Ovary (tissue), 9 donors: ENCODE data around the gene CBX2. TPM values are rescaled to one million over a fixed set of nuclear protein-coding genes. Genes with fewer than 3 reads are reported as not detected.
"Not testable (repeated sequence)": the region's sequence is repeated elsewhere in the genome, so short reads cannot be mapped to it uniquely, and the experiment has no call there.

Experiments
- DNase-seq, 5 donors: peaks; one replicate each; pipeline ENCODE4 v3.0.0-alpha.2; 2019 to 2020
- H3K27ac ChIP-seq, 2 donors: fragments of 200-600 bp; one replicate each; pipeline versions ENCODE4 v1.5.1 to v1.8.0; 2019 to 2022
- H3K27me3 ChIP-seq: fragments of 200-600 bp; one replicate; pipeline ENCODE4 v1.8.0; 2022
- H3K36me3 ChIP-seq: fragments of 200-600 bp; sonication (generic); one replicate; pipeline ENCODE4 v1.5.1; 2019
- H3K4me1 ChIP-seq: one replicate; pipeline ENCODE4 v1.8.1; 2013; ENCODE audit warnings: mild to moderate bottlenecking, moderate library complexity; ENCODE audit not compliant: insufficient read depth
- H3K4me3 ChIP-seq: fragments of 200-600 bp; sonication (generic); one replicate; pipeline ENCODE4 v1.5.1; 2017
- H3K9me3 ChIP-seq, 2 donors: fragments of 200-600 bp in 1 of 2; sonication (generic) in 1 of 2; one replicate each; pipeline versions ENCODE4 v1.5.1 to v1.8.1; 2013 to 2019; ENCODE audit warnings: mild to moderate bottlenecking in 1 of 2, moderate library complexity in 1 of 2
- EP300 ChIP-seq: sonication (generic); formaldehyde crosslinking; IDR thresholded peaks from one replicate; pipeline ENCODE4 v1.6.1; 2017; ENCODE audit warnings: antibody characterized with exemption
- POLR2A ChIP-seq: fragments of 450-650 bp; IDR thresholded peaks from one replicate; pipeline ENCODE4 v1.6.1; 2017; ENCODE audit warnings: antibody characterized with exemption, mild to moderate bottlenecking, moderate library complexity
- WGBS, 3 donors: extraction: QIAGEN DNeasy Blood & Tissue Kit in 1 of 3; methylation state at CpG; one replicate each; pipeline versions ENCODE4 v1.1.5 to v1.1.7; 2013 to 2017; 5-methylcytosine and 5-hydroxymethylcytosine counted together
- intact Hi-C, 4 donors: fragments of 100-400 bp; cut with DNase I; formaldehyde crosslinking; loops; one replicate each; pipeline versions ENCODE4 v1.11.0 to v1.15.1; 2022 to 2023
- polyA plus RNA-seq, 2 donors: library from polyadenylated mRNA; stranded (reverse); fragments of 200-250 nt in 1 of 2; fragments of 350-450 nt in 1 of 2; fragmentation: Illumina TruSeq in 1 of 2; extraction: RNeasy Lipid Tissue Mini Kit (QIAGEN cat#74804) in 1 of 2; gene quantifications; one replicate each; pipeline ENCODE4 v1.2.3, GENCODE V29; 2013 to 2014
- total RNA-seq, 7 donors: library from RNA; depleted of rRNA in 2 of 7; stranded (reverse); fragments of >200 nt in 2 of 7; fragmentation: NEBNext Ultra II Directional in 3 of 7; extraction: Animal tissue kit (Norgen Biotek cat#: 25700) in 3 of 7; gene quantifications; one replicate each; pipeline versions ENCODE4 v1.1.0 to v1.2.4, GENCODE V29; 2016 to 2023
- TF ChIP-seq, protein P1 (sequence below), 3 donors: fragments of 450-650 bp in 2 of 3; fragments of 200-600 bp in 1 of 3; IDR thresholded peaks; one replicate each; pipeline versions ENCODE4 v1.5.1 to v1.8.0; 2016 to 2022; ENCODE audit warnings: antibody characterized with exemption in 3 of 3, mild to moderate bottlenecking in 1 of 3
- donor health status: DM: no; HTN: no; CAD: no; lungs with moderate emphysema.
- donor health status: DM: no; HTN: no; CAD: no.
- donor health status: Bipolar disorder and iron deficiency.
- donor health status: DM: yes; HTN: yes; CAD: no.
- donor health status: DM: no; HTN: no; CAD: no.
- donor health status: DM: yes; HTN: yes; CAD: no.

The CBX2 gene
- total and polyA plus RNA-seq, 9 donors, result 0.92 to 5.7 (median 4.7) TPM

DNA sequence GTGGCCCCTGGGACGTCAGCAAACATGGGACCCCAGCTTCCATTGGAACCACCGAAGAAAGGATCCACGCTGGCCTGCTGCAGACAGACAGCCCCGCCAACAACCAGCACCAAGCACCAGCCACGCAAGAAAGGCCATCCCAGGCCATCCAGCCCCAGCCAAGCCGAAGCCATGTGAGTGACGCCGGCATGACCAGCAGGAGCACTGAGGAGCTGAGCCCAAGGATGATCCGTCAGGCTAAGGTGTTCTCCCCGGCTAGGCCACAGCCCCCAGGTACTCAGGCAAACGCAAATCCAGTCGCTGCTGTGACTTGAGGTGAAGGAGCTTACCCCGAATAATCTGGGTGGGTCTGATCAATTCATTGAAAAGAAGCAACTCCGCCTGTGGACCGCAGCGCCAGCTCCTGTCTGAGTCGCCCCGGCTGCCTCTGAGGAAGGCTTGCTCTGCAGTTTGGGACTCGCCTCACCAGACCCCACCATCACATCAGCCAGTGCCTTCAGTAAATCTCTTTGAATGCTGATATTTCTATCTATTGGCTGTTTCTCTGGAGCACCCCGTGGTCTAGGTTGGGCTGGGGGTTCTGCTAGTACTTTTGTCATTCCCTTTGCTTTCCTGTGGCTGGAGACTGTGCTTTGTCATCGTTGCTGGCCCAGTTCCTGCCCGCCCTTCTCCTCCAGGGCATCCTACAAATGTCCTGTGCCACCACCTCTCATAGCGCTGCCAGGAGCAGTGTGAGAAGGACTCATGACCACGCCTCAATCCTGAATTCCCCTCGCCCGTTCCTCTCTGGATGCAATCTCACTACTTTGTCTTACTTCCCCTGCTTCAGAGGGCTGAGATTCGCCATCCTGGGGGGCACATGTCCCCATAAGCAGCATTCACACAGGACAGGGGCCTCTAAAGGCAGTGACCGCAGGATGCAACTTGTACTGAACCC, 8.1 kb upstream of the CBX2 start:
- no peak overlapping the region for H3K27ac ChIP-seq
- no peaks in the 10 kb centered on the region for H3K4me1 ChIP-seq
- 91 to 93% (median 92%) methylated on average over 28 of the region's 28 CpGs for WGBS, 3 donors
- H3K36me3 ChIP-seq, result no peaks in the 10 kb centered on the region
- TF ChIP-seq POLR2A, result no peak
- TF ChIP-seq, protein P1, sequence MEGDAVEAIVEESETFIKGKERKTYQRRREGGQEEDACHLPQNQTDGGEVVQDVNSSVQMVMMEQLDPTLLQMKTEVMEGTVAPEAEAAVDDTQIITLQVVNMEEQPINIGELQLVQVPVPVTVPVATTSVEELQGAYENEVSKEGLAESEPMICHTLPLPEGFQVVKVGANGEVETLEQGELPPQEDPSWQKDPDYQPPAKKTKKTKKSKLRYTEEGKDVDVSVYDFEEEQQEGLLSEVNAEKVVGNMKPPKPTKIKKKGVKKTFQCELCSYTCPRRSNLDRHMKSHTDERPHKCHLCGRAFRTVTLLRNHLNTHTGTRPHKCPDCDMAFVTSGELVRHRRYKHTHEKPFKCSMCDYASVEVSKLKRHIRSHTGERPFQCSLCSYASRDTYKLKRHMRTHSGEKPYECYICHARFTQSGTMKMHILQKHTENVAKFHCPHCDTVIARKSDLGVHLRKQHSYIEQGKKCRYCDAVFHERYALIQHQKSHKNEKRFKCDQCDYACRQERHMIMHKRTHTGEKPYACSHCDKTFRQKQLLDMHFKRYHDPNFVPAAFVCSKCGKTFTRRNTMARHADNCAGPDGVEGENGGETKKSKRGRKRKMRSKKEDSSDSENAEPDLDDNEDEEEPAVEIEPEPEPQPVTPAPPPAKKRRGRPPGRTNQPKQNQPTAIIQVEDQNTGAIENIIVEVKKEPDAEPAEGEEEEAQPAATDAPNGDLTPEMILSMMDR (IDR thresholded peaks at IDR 0.05), result no peak
- no peaks in the 10 kb centered on the region for H3K27me3 ChIP-seq
- no peak overlapping the region for H3K4me3 ChIP-seq
- no peaks in the 10 kb centered on the region for H3K9me3 ChIP-seq
- intact Hi-C loops, result no loop called here
- DNase-seq, result peak in 1 of 5 donors; percentile 21

DNA sequence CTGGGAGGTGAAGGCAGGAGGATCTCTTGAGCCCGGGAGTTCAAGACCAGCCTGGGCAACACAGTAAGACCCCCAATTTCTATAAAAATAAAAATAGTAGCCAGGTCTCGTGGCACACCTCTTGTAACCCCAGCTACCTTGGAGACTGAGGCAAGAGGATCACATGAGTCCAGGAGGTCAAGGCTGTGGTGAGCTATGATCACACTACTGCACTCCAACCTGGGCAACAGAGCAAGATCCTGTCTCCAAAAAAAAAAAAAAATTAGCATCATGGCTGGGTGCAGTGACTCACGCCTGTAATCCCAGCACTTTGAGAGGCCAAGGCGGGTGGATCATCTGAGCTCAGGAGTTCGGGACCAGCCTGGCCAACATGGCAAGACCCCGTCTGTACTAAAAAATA, 6.7 kb upstream of the CBX2 start:
- H3K27me3 ChIP-seq, result no peaks in the 10 kb centered on the region
- no peak for DNase-seq
- TF ChIP-seq POLR2A (no peak), EP300 (no peak)
- TF ChIP-seq, protein P1 (IDR thresholded peaks at IDR 0.05), result no peak
- H3K4me1 ChIP-seq, result no peaks in the 10 kb centered on the region
- intact Hi-C loops, result no loop called here
- no peak overlapping the region for H3K27ac ChIP-seq
- whole genome bisulfite sequencing, 3 donors, result 77 to 94% (median 88%) methylated on average over 6 of the region's 6 CpGs
- H3K9me3 ChIP-seq, result no peaks in the 10 kb centered on the region
- H3K36me3 ChIP-seq, result no peaks in the 10 kb centered on the region
- no peak overlapping the region for H3K4me3 ChIP-seq

DNA sequence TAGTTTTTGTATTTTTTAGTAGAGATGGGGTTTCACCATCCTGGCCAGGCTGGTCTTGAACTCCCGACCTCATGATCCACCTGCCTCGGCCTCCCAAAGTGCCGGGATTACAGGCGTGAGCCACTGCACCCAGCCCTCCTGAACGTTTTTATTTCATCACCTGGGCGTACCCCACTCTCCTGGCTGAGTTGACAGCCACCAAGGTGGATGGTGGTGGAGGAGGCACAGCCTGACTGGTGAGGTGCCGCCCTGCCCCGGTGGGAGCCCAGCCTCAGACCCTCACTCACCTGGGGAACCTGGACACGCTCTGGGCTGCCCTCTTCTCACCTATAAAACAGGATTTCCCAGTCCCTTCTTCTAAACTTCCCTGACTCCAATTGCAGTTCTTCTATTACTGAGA, 5.2 kb upstream of the CBX2 start:
- peak in 1 of 5 donors; percentile 11 for DNase-seq
- H3K4me3 ChIP-seq, H3K27me3 ChIP-seq, H3K4me1 ChIP-seq, H3K9me3 ChIP-seq, intact Hi-C loops, H3K36me3 ChIP-seq, H3K27ac ChIP-seq: not testable (repeated sequence)
- 71 to 80% (median 78%) methylated on average over 9 of the region's 9 CpGs for WGBS, 3 donors

DNA sequence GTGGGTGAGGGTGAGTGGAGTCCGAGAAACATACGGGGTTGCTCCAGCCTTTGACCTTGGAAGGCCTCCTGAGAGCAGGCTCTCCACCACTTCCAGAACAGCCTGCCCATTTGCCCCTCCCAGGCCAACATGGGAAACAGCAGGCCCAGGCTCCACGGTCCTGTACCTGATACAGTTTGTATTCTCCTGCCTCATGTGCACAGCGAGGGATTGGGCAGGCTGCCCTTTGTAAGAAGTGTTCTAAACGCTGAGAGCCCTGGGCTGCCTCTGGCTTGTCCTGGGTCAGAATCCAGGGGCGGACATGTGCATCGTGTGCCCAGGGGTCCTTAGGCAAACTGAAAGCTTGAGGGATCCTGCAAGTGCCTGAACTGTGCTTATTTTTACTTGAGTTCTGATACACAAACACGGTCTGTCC, 3.4 kb upstream of the CBX2 start:
- TF ChIP-seq EP300 (no peak), POLR2A (no peak)
- TF ChIP-seq, protein P1 (IDR thresholded peaks at IDR 0.05), result no peak
- Histone ChIP-seq H3K27ac (no peak overlapping the region), H3K27me3 (no peaks in the 10 kb centered on the region), H3K9me3 (no peaks in the 10 kb centered on the region), H3K4me1 (no peaks in the 10 kb centered on the region), H3K4me3 (no peak overlapping the region), H3K36me3 (no peaks in the 10 kb centered on the region)
- intact Hi-C loops, result no loop called here
- 76 to 85% (median 79%) methylated on average over 8 of the region's 8 CpGs for WGBS, 3 donors
- peak in 1 of 5 donors; percentile 27 for DNase-seq

DNA sequence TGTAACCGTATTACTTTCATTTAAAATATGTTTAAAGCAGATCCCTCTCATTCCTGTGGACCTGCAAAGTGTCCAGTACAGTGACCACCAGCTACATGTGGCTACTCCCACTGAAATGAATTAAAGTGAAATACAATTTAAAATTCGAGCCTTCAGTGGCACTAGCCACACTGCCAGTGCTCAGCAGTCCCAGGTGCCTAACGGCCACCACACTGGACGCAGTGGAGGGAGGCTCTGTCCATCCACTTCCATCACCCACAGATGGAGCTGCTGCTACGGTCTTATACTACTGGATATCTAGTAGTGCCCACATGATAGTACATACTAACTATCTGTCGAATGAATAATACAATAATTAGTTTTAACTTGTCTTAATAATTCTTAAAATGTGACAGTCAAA, 2.3 kb upstream of the CBX2 start:
- H3K27ac ChIP-seq, result no peak overlapping the region
- no peaks in the 10 kb centered on the region for H3K27me3 ChIP-seq
- DNase-seq, result peak in 1 of 5 donors; percentile 20
- no peak overlapping the region for H3K4me3 ChIP-seq
- intact Hi-C loops, result no loop called here
- H3K36me3 ChIP-seq, result no peaks in the 10 kb centered on the region
- no peaks in the 10 kb centered on the region for H3K4me1 ChIP-seq
- no peaks in the 10 kb centered on the region for H3K9me3 ChIP-seq
- WGBS, 3 donors, result 74 to 81% (median 75%) methylated on average over 6 of the region's 6 CpGs
- no peak for TF ChIP-seq POLR2A
- TF ChIP-seq, protein P1 (IDR thresholded peaks at IDR 0.05), result no peak
- TF ChIP-seq EP300, result no peak
